ENCODE measurements around the gene CALML5. TPM values are rescaled to one million over a fixed set of nuclear protein-coding genes. Genes with fewer than 3 reads are reported as not detected.

CALML5 gene
- total RNA-seq, 3 donors from 2014 or later, result 31.0 to 31.1 TPM; not detected in 1

- Histone ChIP-seq H3K9me3 (peaks cover 0 to 6% of the 10 kb centered on the region in 2 donors), H3K36me3 (no peaks in the 10 kb centered on the region), H3K4me1 (peaks cover 8 to 17% of the 10 kb centered on the region in 2 donors), H3K27me3 (no peaks in the 10 kb centered on the region), H3K27ac (peak overlapping the region; percentile 86 to 90), H3K4me3 (no peak overlapping the region)
- intact Hi-C loops (cut with DNase I; ENCODE audit: low total_unique reads), result no loop called here
- TF ChIP-seq POLR2AphosphoS5 (IDR thresholded peaks at IDR 0.05) (no peak), POLR2A (IDR thresholded peaks at IDR 0.05) (no peak)
- TF ChIP-seq, protein P1, sequence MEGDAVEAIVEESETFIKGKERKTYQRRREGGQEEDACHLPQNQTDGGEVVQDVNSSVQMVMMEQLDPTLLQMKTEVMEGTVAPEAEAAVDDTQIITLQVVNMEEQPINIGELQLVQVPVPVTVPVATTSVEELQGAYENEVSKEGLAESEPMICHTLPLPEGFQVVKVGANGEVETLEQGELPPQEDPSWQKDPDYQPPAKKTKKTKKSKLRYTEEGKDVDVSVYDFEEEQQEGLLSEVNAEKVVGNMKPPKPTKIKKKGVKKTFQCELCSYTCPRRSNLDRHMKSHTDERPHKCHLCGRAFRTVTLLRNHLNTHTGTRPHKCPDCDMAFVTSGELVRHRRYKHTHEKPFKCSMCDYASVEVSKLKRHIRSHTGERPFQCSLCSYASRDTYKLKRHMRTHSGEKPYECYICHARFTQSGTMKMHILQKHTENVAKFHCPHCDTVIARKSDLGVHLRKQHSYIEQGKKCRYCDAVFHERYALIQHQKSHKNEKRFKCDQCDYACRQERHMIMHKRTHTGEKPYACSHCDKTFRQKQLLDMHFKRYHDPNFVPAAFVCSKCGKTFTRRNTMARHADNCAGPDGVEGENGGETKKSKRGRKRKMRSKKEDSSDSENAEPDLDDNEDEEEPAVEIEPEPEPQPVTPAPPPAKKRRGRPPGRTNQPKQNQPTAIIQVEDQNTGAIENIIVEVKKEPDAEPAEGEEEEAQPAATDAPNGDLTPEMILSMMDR (IDR thresholded peaks at IDR 0.05), result no peak
- DNase-seq (ENCODE audit: low spot score in 2 of 2), result no peak
Observed at GRCh38 chr10:5467207-5467535, 32.2 kb downstream of the CALML5 start.

DNA sequence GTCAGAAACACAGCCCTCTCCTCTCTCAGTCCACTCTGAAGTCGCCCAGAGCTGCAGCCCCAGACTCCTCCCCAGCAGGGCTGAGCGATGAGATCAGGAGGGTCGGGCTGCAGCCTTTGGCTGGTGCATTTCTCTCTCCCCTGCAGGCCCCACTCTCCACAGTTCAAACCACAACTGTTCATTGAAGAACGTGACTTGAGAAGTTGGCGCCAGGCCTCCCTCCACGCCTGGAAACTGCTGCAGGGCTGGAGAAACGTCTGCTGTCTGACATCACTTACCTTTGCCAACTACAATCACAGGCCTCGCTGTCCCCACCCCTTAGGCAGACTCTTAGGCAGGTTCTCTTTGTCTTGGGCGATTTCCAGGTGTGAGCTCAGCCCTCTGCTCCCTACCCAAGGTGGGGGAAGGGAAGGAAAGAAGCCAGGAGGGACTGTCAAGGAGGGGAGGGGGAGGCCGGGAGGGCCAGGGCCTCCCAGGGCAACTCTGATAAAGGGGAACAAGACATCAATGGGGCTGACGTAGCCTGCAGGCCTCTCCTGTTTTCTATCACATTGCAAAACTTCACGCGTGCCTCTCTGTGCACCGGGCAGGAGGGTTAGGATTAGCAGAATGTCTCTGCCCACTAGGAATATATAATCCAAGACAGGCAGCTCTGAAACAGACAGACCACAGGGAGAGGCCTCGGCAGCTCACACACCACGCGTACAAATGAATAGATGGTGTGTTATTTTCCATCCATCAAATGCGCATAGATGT is 32.7 kb downstream of the CALML5 start:
- Histone ChIP-seq H3K36me3 (no peaks in the 10 kb centered on the region), H3K27ac (peak overlapping the region; percentile 86 to 90), H3K4me3 (peak overlapping the region in 1 of 3 donors; percentile 9), H3K9me3 (peaks cover 0 to 6% of the 10 kb centered on the region in 2 donors), H3K27me3 (no peaks in the 10 kb centered on the region), H3K4me1 (peaks cover 8 to 17% of the 10 kb centered on the region in 2 donors)
- intact Hi-C loops (cut with DNase I; ENCODE audit: low total_unique reads), result no loop called here
- TF ChIP-seq, protein P1 (IDR thresholded peaks at IDR 0.05), result no peak
- TF ChIP-seq POLR2AphosphoS5 (IDR thresholded peaks at IDR 0.05), result peak in 2 of 3 donors; percentile 39 to 44
- peak; percentile 79 to 83 for DNase-seq (ENCODE audit: low spot score in 2 of 2)

DNA sequence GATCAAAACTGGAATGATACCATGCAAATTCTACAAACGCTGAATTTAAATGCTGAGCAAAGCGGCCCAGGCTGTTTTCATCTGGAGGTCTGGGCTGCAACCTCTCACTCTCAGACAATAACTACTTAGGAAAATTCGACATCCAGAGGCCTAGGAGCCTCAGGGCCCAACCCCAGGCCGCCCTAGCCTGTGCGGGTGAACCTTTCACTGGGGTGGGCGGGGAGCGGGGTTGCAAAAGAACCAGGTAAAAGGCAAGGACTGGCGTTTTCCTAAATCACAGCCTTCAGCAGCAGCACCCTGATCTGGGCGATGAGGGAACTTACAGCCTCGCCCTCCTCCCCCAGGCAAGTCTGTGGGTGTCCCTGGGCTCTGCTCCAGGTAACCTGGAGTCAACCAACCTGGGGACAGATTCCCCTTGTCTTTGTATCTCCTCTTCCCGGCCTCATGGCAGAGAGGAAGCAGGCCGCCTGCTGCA is 33.4 kb downstream of the CALML5 start:
- peak overlapping the region in 1 of 3 donors; percentile 9 for H3K4me3 ChIP-seq
- H3K27ac ChIP-seq, result peak overlapping the region; percentile 86 to 90
- H3K36me3 ChIP-seq, result no peaks in the 10 kb centered on the region
- DNase-seq (ENCODE audit: low spot score in 2 of 2), result no peak
- H3K9me3 ChIP-seq, result peaks cover 0 to 6% of the 10 kb centered on the region in 2 donors
- H3K4me1 ChIP-seq, result peaks cover 8 to 17% of the 10 kb centered on the region in 2 donors
- TF ChIP-seq POLR2AphosphoS5 (IDR thresholded peaks at IDR 0.05) (no peak), POLR2A (IDR thresholded peaks at IDR 0.05) (no peak)
- TF ChIP-seq, protein P1 (IDR thresholded peaks at IDR 0.05), result no peak
- intact Hi-C loops (cut with DNase I; ENCODE audit: low total_unique reads), result no loop called here
- no peaks in the 10 kb centered on the region for H3K27me3 ChIP-seq

- Histone ChIP-seq H3K9me3 (peaks cover 0 to 6% of the 10 kb centered on the region in 2 donors), H3K27ac (peak overlapping the region in 1 of 2 donors; percentile 22), H3K36me3 (no peaks in the 10 kb centered on the region), H3K4me3 (no peak overlapping the region), H3K4me1 (peaks cover 8 to 17% of the 10 kb centered on the region in 2 donors), H3K27me3 (no peaks in the 10 kb centered on the region)
- no peak for DNase-seq (ENCODE audit: low spot score in 2 of 2)
- no peak for TF ChIP-seq POLR2AphosphoS5 (IDR thresholded peaks at IDR 0.05)
- TF ChIP-seq, protein P1 (IDR thresholded peaks at IDR 0.05), result no peak
- TF ChIP-seq POLR2A (IDR thresholded peaks at IDR 0.05), result no peak
- intact Hi-C loops (cut with DNase I; ENCODE audit: low total_unique reads), result no loop called here
Observed at GRCh38 chr10:5464546-5464945, 34.8 kb downstream of the CALML5 start.

- no peak for DNase-seq (ENCODE audit: low spot score in 2 of 2)
- Histone ChIP-seq H3K4me1 (peaks cover 8 to 17% of the 10 kb centered on the region in 2 donors), H3K9me3 (no peaks in the 10 kb centered on the region), H3K4me3 (no peak overlapping the region), H3K27ac (no peak overlapping the region), H3K36me3 (no peaks in the 10 kb centered on the region), H3K27me3 (no peaks in the 10 kb centered on the region)
- no peak for TF ChIP-seq POLR2A (IDR thresholded peaks at IDR 0.05)
- TF ChIP-seq POLR2AphosphoS5 (IDR thresholded peaks at IDR 0.05), result no peak
- TF ChIP-seq, protein P1 (IDR thresholded peaks at IDR 0.05), result no peak
- intact Hi-C loops (cut with DNase I; ENCODE audit: low total_unique reads), result no loop called here
Observed at GRCh38 chr10:5462841-5463293, 36.5 kb downstream of the CALML5 start.

Data from breast epithelium (tissue), 4 donors.